ENCODE data around the gene PDE3A. TPM values are rescaled to one million over a fixed set of nuclear protein-coding genes. Genes with fewer than 3 reads are reported as not detected.

Gene PDE3A
- total RNA-seq, 4 donors from 2014 or later: 9.0 to 21.8 (median 10.9) TPM

GRCh38 chr12:20444595-20445170, 76.3 kb downstream of the PDE3A start:
- TF ChIP-seq CTCF (IDR thresholded peaks at IDR 0.05; ENCODE audit: low read depth): no peak

- no peak for TF ChIP-seq CTCF (IDR thresholded peaks at IDR 0.05; ENCODE audit: low read depth)
Measured at GRCh38 chr12:20445687-20446086, 77.3 kb downstream of the PDE3A start.

GRCh38 chr12:20446836-20447235, 78.5 kb downstream of the PDE3A start:
- no peak for TF ChIP-seq CTCF (IDR thresholded peaks at IDR 0.05; ENCODE audit: low read depth)

GRCh38 chr12:20448781-20449180, 80.4 kb downstream of the PDE3A start:
- no peak for TF ChIP-seq CTCF (IDR thresholded peaks at IDR 0.05; ENCODE audit: low read depth)

GRCh38 chr12:20450591-20451180, 82.3 kb downstream of the PDE3A start:
- no peak for TF ChIP-seq CTCF (IDR thresholded peaks at IDR 0.05; ENCODE audit: low read depth)

- no peak for TF ChIP-seq CTCF (IDR thresholded peaks at IDR 0.05; ENCODE audit: low read depth)
Measured at GRCh38 chr12:20451761-20452160, 83.4 kb downstream of the PDE3A start.

GRCh38 chr12:20452496-20453010, 84.2 kb downstream of the PDE3A start:
- TF ChIP-seq CTCF (IDR thresholded peaks at IDR 0.05; ENCODE audit: low read depth): no peak

Data from subcutaneous adipose tissue (tissue), 4 donors.